NOMO-1 treated with DMSO at 0.1 percent for 48 hours (cell line): Measurements from ENCODE around the gene HHATL.

Experiments used
- DNase-seq: peaks from one replicate; lab custom pipeline; 2025; ENCODE audit not compliant: unreplicated experiment; lab: John Stamatoyannopoulos, UW

Gene HHATL

GRCh38 chr3:42666577-42666998, 36.0 kb downstream of the HHATL start:
- no peak for DNase-seq

DNA sequence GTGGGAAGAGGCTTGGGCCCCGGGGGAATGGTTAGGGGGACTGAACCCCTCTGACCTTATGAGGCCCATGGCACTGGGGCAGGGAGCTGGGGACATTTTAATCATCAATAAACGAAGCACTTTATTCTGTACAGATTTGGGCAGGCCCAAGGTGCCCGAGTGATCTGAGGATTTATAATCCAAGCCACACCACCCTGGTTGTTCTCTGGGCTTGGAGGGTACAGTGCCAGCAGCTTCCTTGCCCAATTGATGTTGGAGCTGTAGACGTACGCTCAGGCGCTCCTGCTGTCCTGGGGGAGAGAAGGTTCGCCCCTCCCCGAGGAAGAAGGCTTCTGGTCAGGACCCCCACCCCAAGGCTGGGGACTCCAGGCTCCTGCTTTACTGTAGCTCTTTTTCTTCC, 36.6 kb downstream of the HHATL start:
- no peak for DNase-seq

GRCh38 chr3:42665050-42665878, 37.3 kb downstream of the HHATL start:
- no peak for DNase-seq

DNA sequence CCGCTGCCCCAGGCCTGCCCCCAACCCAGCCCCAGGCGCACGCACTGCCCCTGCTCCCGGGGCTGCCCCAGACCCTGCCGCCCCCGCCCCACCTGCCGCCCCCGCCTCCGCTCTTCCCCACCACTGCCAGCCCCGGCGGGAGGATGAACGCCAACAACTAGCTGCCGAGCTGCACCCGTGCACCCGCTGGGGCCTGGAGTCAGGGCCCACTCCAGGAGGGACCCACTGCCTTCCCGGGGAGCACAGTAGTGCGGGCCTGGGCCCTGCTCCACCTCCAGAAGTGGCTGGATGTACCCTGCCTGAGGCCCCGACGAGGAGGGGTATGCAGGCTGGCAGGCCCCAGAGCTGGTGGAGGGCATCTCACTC, 38.2 kb downstream of the HHATL start:
- no peak for DNase-seq

- DNase-seq: no peak
These were observed 38.8 kb downstream of the HHATL start for GRCh38 chr3:42663581-42664437.

- no peak for DNase-seq
These were observed 39.6 kb downstream of the HHATL start for GRCh38 chr3:42662813-42663535.

DNA sequence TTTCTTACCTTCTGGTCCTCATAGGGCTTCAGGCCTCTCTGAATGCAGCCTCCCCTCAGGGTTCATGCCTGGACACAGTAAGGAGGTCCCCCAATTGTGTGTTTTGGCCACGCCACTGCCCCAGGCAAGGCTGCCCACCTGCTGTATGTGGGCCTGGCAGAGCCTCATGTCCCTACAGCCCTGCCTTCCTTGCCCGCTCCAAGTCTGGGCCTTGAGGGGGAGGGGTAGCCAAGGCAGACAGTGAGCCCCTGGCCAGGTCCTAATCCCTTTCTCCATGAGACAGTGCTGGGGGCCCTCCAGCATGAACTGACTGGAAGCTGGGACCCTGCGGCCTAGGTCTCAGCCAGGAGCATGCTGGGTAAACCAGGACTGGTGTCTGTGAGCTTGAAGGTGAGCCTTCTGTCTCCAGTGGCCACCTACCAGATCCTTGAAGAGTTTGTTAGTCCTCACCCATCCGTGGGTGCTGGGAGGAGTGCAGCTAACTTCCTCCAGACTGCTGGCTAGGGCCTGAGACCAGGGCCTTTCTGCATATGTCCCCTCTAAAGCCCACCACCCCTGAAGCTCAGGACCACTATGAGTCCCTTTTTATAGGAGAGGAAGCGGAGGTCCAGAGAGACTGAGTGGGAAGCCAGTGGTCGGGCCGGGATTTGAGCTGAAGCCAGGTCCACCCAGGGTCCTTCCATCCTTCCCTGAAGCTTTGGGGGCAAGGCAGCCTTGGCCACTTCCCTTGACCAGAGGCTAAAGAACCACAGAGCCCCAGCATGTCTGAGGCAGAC, 40.4 kb downstream of the HHATL start:
- DNase-seq: no peak

- no peak for DNase-seq
These were observed 41.0 kb downstream of the HHATL start for GRCh38 chr3:42661593-42662022.

DNA sequence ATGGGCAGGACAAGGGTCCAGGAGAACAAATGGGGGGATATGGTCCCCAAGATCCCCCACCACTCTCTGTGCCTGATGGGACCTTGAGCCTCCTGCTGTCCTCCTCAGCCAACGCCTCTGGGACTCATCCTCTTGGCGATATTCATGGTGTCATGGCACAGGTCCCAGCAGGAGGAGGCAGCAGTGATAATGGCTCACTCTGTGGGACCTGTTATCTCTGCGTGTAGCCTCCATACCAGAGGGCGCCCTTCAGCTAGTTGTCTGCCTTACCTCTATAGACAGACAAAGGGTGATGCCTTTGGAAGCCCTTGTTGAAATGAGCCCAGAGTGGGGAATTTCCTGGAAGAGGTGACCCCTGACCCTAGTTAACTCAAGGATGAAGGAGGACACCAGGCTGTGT, 41.7 kb downstream of the HHATL start:
- no peak for DNase-seq

- DNase-seq: no peak
These were observed 42.4 kb downstream of the HHATL start for GRCh38 chr3:42660131-42660715.

- no peak for DNase-seq
These were observed 43.0 kb downstream of the HHATL start for GRCh38 chr3:42659451-42660130.

DNA sequence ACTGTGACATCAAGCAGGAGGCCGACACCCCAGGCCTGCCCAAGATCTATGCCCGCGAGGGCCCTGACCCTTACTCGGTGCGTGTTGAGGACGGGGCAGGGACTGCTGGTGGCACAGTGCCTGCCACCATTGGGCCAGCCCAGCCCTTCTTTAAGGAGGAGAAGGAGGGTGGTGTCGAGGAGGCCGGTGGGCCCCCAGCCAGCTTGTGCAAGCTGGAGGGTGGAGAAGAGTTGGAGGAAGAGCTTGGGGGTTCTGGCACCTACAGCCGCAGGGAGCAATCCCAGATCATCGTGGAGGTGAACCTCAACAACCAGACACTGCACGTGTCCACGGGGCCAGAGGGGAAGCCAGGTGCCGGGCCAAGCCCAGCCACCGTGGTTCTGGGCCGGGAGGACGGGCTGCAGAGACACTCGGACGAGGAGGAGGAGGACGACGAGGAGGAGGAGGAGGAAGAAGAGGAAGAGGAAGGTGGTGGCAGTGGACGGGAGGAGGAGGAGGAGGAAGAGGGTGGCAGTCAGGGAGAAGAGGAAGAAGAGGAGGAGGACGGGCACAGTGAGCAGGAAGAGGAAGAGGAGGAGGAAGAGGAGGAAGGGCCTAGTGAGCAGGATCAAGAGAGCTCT, 43.7 kb downstream of the HHATL start:
- DNase-seq: no peak

DNA sequence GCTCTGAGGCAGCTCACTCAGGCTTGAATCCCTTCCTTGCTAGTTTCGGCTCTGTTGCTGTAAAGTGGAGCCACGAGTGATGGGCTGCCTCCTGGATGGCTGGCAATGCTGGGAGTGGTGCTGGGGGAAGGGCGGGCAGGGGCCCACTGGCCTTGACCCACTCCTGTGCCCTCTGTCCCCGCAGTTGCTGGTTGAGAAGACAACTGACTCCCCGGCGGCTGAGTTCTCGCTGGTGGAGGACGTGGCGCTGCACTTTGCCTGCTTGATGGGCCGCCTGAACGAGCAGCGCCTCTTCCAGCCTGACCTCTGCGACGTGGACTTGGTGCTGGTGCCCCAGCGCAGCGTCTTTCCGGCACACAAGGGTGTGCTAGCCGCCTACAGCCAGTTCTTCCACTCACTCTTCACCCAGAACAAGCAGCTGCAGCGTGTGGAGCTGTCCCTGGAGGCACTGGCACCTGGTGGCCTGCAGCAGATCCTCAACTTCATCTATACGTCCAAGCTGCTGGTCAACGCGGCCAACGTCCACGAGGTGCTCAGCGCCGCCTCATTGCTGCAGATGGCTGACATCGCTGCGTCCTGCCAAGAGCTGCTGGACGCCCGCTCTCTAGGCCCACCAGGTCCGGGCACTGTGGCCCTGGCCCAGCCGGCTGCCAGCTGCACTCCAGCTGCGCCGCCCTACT, 44.4 kb downstream of the HHATL start:
- no peak for DNase-seq

GRCh38 chr3:42657675-42658074, 44.9 kb downstream of the HHATL start:
- no peak for DNase-seq

DNA sequence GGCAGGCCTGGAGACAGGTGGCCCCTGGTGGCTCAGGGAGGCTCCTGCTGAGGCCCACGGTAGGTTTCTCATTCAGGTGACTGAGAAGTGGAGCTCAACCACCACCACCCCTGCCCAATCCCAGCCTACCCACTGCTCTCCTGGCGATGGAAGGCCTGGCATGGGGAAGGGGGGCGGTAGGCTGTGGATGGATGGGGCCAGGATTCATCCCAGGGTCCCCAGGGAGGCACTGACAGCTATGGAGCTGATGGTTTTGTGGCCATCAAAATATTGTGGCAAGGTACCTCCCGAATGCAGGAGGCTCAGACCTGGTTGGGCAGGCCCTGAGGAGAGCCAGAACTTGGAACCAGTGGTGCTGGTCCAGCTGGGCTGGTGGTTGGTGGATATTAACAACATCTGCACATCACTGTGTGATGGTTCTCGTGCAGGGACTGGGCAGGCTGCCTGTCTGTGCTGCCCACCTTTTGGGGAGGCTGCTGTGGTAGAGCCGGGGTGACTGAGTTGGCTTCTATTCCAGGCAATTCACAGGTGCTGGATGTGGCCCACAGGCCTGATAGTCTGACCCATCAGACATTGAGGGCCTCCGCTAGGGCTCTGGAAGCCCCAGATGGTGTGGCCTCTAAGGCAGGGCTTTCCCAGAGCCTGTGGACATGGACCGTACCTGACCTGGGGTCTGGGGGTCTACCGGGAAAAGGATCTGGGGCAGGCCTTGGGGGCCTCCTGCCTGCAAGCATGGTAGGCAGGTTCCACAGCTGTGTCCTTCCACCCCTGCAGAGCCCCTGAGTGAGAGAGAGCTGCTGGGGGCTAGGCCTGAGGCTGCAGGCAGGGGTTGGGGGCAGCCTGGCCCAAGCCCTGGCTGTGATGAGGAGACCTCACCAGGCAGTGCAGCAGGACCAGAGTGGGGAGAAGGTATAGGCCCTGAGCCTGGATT, 45.7 kb downstream of the HHATL start:
- no peak for DNase-seq

DNA sequence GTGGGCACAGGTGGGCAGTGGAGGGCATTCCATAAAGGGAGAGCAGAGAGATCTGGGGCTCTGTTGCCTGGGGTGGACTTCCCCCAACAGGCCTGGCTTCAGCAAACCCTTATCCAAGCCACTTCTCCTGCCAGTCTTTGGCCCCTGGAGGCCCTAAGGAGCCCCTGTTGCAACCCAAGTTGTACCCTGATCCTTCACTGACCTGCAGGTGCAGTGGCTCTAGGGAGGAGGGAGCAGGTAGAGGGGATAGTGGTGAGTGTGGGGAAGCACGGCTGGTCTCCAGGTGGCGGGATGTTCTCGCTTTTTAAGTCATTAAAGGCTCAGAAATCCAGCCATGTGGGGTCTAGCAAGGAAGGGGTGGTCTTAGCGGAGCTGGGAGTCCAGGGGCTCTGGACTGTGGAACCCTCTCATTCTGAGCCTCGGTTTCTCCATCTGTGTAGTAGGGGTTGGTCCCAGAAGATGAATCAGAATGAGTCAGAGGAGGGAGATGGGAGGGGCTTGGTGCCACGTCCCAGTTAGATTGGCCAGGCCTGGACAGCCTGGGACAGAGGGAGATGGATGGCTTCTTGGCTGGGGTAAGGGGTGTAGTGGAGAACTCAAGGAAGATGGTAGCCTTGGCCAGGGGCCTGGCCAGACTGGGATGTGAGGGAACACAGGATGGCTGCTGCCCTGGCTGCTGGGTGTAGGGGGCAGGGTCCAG, 46.5 kb downstream of the HHATL start:
- no peak for DNase-seq

DNA sequence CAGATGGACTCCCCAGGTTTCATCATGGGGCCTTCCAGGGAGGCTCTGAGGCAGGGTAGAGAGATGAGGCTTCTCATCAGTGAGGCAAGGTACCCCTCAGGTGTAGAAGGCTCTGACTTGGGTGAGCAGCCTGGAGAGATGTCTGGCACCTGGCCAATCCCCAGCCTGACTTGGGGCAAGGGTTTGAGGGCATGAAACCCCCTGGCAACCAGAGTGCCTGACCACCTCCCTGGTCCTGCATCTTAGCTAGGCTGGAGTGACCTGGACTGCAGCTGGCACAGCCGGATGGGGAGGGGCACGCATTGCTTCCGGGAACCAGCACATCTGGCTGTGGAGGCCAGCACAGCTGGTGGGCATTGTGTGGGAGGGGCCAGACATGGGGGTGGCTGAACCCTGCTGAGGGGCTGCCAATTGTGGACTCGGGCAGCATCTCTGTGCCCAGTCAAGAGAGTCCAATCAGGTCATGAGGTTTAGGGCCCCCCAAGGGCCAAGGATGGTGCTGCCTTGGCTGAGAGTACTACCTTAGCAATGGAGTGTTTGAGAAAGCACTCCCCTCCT, 47.2 kb downstream of the HHATL start:
- no peak for DNase-seq
